H1 (cell line): ENCODE data around the gene ACSF3. TPM values are rescaled to one million over a fixed set of nuclear protein-coding genes. Genes with fewer than 3 reads are reported as not detected.

ENCODE experiments used
- CTCF ChIA-PET: fragments of 300-600 bp; sonication (Branson Sonifier 250); formaldehyde crosslinking; loops from one replicate; lab custom pipeline; 2021; ENCODE audit not compliant: partially characterized antibody; lab: Charles Lee
- POLR2A ChIA-PET: fragments of 300-600 bp; sonication (Branson Sonifier 250); formaldehyde crosslinking; loops from one replicate; lab custom pipeline; 2021; ENCODE audit warnings: inconsistent platforms; ENCODE audit not compliant: partially characterized antibody; lab: Charles Lee
- DNase-seq, 2 experiments: peaks; one replicate each; pipeline versions ENCODE4 v3.0.0 to v3.0.0-alpha.2; 2010 to 2022; ENCODE audit warnings: low spot score in 2 of 2, low read depth in 1 of 2, mixed read lengths in 1 of 2
- FAIRE-seq: peaks from 2 replicates; lab custom pipeline; 2011; peaks lifted over from hg19 to GRCh38; lab: Jason Lieb, UNC
- H2AFZ ChIP-seq: 2 replicates; pipeline ENCODE4 v1.8.1; 2012; ENCODE audit warnings: low read length, inconsistent platforms
- H2AK5ac ChIP-seq: 2 replicates; pipeline ENCODE4 v1.6.1; 2013; ENCODE audit warnings: low read depth, low read length
- H2BK120ac ChIP-seq: replicated peaks from 2 replicates; pipeline ENCODE3; 2013; ENCODE audit warnings: low read depth, low read length, inconsistent platforms
- H2BK12ac ChIP-seq: 2 replicates; pipeline ENCODE4 v1.6.1; 2013; ENCODE audit warnings: low read depth, low read length
- H2BK15ac ChIP-seq: 2 replicates; pipeline ENCODE4 v1.6.1; 2013; ENCODE audit warnings: low read length
- H2BK20ac ChIP-seq: 2 replicates; pipeline ENCODE4 v1.6.1; 2013; ENCODE audit warnings: low read length
- H2BK5ac ChIP-seq: 2 replicates; pipeline ENCODE4 v1.6.1; 2013; ENCODE audit warnings: low read depth, low read length
- H3K14ac ChIP-seq: 2 replicates; pipeline ENCODE4 v1.6.1; 2013; ENCODE audit warnings: inconsistent platforms; ENCODE audit not compliant: insufficient read length
- H3K18ac ChIP-seq: 2 replicates; pipeline ENCODE4 v1.6.1; 2013; ENCODE audit warnings: low read length; ENCODE audit errors: extremely low read depth
- H3K23ac ChIP-seq: 2 replicates; pipeline ENCODE4 v1.6.1; 2013; ENCODE audit warnings: inconsistent platforms; ENCODE audit not compliant: insufficient read length
- H3K23me2 ChIP-seq: 2 replicates; pipeline ENCODE4 v1.6.1; 2013; ENCODE audit warnings: low read depth, low read length
- H3K27ac ChIP-seq: 2 replicates; pipeline ENCODE4 v1.6.1; 2011; ENCODE audit warnings: low read depth, low read length, inconsistent platforms
- H3K27me3 ChIP-seq, 4 experiments: replicated peaks in 1 of 4; 1 replicate in 1 of 4; 2 replicates in 3 of 4; pipeline versions ENCODE4 v1.6.1 to v1.8.1; 2011 to 2013; ENCODE audit warnings: low read length in 3 of 4, mild to moderate bottlenecking in 3 of 4, inconsistent platforms in 2 of 4, mixed read lengths in 2 of 4, moderate library complexity in 1 of 4; ENCODE audit not compliant: control insufficient read depth in 3 of 4, insufficient read depth in 3 of 4; ENCODE audit errors: extremely low read depth in 1 of 4
- H3K36me3 ChIP-seq, 4 experiments: 2 replicates each; pipeline versions ENCODE4 v1.6.1 to v1.8.1; 2011 to 2013; ENCODE audit warnings: mild to moderate bottlenecking in 4 of 4, low read length in 3 of 4, moderate library complexity in 2 of 4, control low read depth in 1 of 4, inconsistent platforms in 1 of 4; ENCODE audit not compliant: insufficient read depth in 4 of 4, control insufficient read depth in 2 of 4
- H3K4ac ChIP-seq: replicated peaks from 2 replicates; pipeline ENCODE3; 2013; ENCODE audit warnings: low read length, low read depth, mixed read lengths, inconsistent platforms; ENCODE audit not compliant: insufficient read length
- H3K4me1 ChIP-seq, 4 experiments: replicated peaks in 1 of 4; 1 replicate in 1 of 4; 2 replicates in 3 of 4; pipeline versions ENCODE4 v1.6.1 to v1.8.1; 2011 to 2013; ENCODE audit warnings: low read length in 3 of 4, inconsistent platforms in 2 of 4, mixed read lengths in 1 of 4; ENCODE audit not compliant: insufficient read depth in 4 of 4, control insufficient read depth in 3 of 4
- H3K4me2 ChIP-seq, 2 experiments: 2 replicates each; pipeline versions ENCODE4 v1.6.1 to v1.8.1; 2011 to 2013; ENCODE audit warnings: low read depth in 2 of 2, low read length in 2 of 2, control low read depth in 1 of 2, inconsistent platforms in 1 of 2, mild to moderate bottlenecking in 1 of 2; ENCODE audit not compliant: insufficient read depth in 1 of 2
- H3K4me3 ChIP-seq, 4 experiments: fragments of 200-600, 300-600 bp in 1 of 4; sonication (generic), shearing (Covaris generic), sonication (Bioruptor Twin) in 1 of 4; 2 replicates each; pipeline versions ENCODE4 v1.5.1 to v1.8.1; 2011 to 2016; ENCODE audit warnings: low read length in 4 of 4, low read depth in 3 of 4, control low read depth in 2 of 4, inconsistent platforms in 2 of 4, mild to moderate bottlenecking in 2 of 4, mixed read lengths in 1 of 4, moderate library complexity in 1 of 4; ENCODE audit not compliant: insufficient read depth in 2 of 4; ENCODE audit errors: extremely low read depth in 1 of 4
- H3K56ac ChIP-seq: replicated peaks from 2 replicates; pipeline ENCODE3; 2013; ENCODE audit warnings: low read depth, mild to moderate bottlenecking, mixed read lengths, low read length, inconsistent platforms; ENCODE audit not compliant: insufficient read length
- H3K79me1 ChIP-seq: 2 replicates; pipeline ENCODE4 v1.6.1; 2013; ENCODE audit warnings: low read depth, low read length, control low read depth
- H3K79me2 ChIP-seq, 2 experiments: 2 replicates each; pipeline versions ENCODE4 v1.6.1 to v1.8.1; 2012 to 2013; ENCODE audit warnings: low read length in 2 of 2, mild to moderate bottlenecking in 2 of 2, inconsistent platforms in 1 of 2; ENCODE audit not compliant: insufficient read depth in 2 of 2, control insufficient read depth in 1 of 2
- H3K9ac ChIP-seq, 4 experiments: replicated peaks in 1 of 4; 1 replicate in 1 of 4; 2 replicates in 3 of 4; pipeline versions ENCODE4 v1.6.1 to v1.8.1; 2011 to 2013; ENCODE audit warnings: low read depth in 3 of 4, low read length in 3 of 4, control low read depth in 2 of 4, mild to moderate bottlenecking in 2 of 4, moderate library complexity in 2 of 4, inconsistent platforms in 1 of 4; ENCODE audit errors: extremely low read depth in 1 of 4
- H3K9me3 ChIP-seq, 2 experiments: 2 replicates each; pipeline versions ENCODE4 v1.6.1 to v1.8.1; 2012 to 2013; ENCODE audit warnings: mild to moderate bottlenecking in 2 of 2, moderate library complexity in 2 of 2, control low read depth in 1 of 2, inconsistent platforms in 1 of 2, low read depth in 1 of 2, low read length in 1 of 2, mixed read lengths in 1 of 2; ENCODE audit not compliant: insufficient read depth in 2 of 2
- H4K20me1 ChIP-seq, 2 experiments: replicated peaks in 1 of 2; 2 replicates each; pipeline versions ENCODE3 to v1.8.1; 2011 to 2013; ENCODE audit warnings: inconsistent platforms in 2 of 2, low read length in 2 of 2, mild to moderate bottlenecking in 1 of 2; ENCODE audit not compliant: insufficient read depth in 2 of 2, control insufficient read depth in 1 of 2
- H4K5ac ChIP-seq: 2 replicates; pipeline ENCODE4 v1.6.1; 2013; ENCODE audit warnings: low read length, low read depth, mixed read lengths, inconsistent platforms; ENCODE audit not compliant: insufficient read length
- H4K8ac ChIP-seq: 2 replicates; pipeline ENCODE4 v1.8.0; 2013; ENCODE audit warnings: mild to moderate bottlenecking, moderate library complexity, low read length, inconsistent platforms; ENCODE audit not compliant: insufficient read depth; ENCODE audit errors: extremely low read depth
- H4K91ac ChIP-seq: replicated peaks from 2 replicates; pipeline ENCODE3; 2013; ENCODE audit warnings: low read length, mixed read lengths, inconsistent platforms; ENCODE audit not compliant: insufficient read length
- ASH2L ChIP-seq: fragments of 200-600, 300-600 bp; sonication (generic); IDR thresholded peaks from one replicate; pipeline ENCODE4 v1.7.1; 2017; ENCODE audit warnings: low read length
- BRCA1 ChIP-seq: IDR thresholded peaks from 2 replicates; pipeline ENCODE4 v1.6.1; 2012; ENCODE audit warnings: low read depth, low read length, improper control_type of control experiment
- CTCF ChIP-seq, 3 experiments: IDR thresholded peaks; 1 replicate in 2 of 3; 2 replicates in 1 of 3; pipeline versions ENCODE4 v1.5.1 to v1.6.1; 2011; ENCODE audit warnings: low read length in 3 of 3, mild to moderate bottlenecking in 3 of 3, inconsistent platforms in 2 of 3, low read depth in 1 of 3, moderate library complexity in 1 of 3; ENCODE audit not compliant: insufficient read depth in 1 of 3; ENCODE audit errors: control extremely low read depth in 1 of 3
- E2F6 ChIP-seq: IDR thresholded peaks from 2 replicates; pipeline ENCODE4 v1.6.1; 2012; ENCODE audit warnings: inconsistent platforms
- EZH2 ChIP-seq: fragments of 200-600 bp; sonication (generic); IDR thresholded peaks from 2 replicates; pipeline ENCODE4 v1.7.1; 2012; ENCODE audit warnings: low read depth, mild to moderate bottlenecking, moderate library complexity, low read length, inconsistent platforms; ENCODE audit not compliant: severe bottlenecking
- NRF1 ChIP-seq: IDR thresholded peaks from 2 replicates; pipeline ENCODE4 v1.6.1; 2011; ENCODE audit warnings: mild to moderate bottlenecking, low read depth, low read length, improper control_type of control experiment
- POLR2AphosphoS5 ChIP-seq: IDR thresholded peaks from 2 replicates; pipeline ENCODE4 v1.6.1; 2011; ENCODE audit warnings: low read depth, low read length
- SIX5 ChIP-seq: IDR thresholded peaks from 2 replicates; pipeline ENCODE4 v1.6.1; 2011; ENCODE audit warnings: mild to moderate bottlenecking, low read depth, low read length
- SP4 ChIP-seq: IDR thresholded peaks from 2 replicates; pipeline ENCODE4 v1.6.1; 2012; ENCODE audit warnings: low read length, inconsistent platforms
- TEAD4 ChIP-seq: IDR thresholded peaks from 2 replicates; pipeline ENCODE4 v1.6.1; 2012; ENCODE audit warnings: low read depth, low read length, inconsistent platforms, mixed read lengths
- WGBS, 2 experiments: shearing (Covaris generic) in 1 of 2; methylation state at CpG; one replicate each; pipeline versions ENCODE4 v1.1.6 to v1.1.7; 2013 to 2015; ENCODE audit warnings: low lambda C conversion rate in 2 of 2, mixed read lengths in 2 of 2, inconsistent platforms in 1 of 2, low coverage in 1 of 2, missing lambda C conversion rate in 1 of 2; ENCODE audit not compliant: insufficient replicate concordance in 2 of 2, insufficient coverage in 1 of 2, insufficient read length in 1 of 2; ENCODE audit errors: extremely low coverage in 1 of 2, missing lambda C conversion rate in 1 of 2; 5-methylcytosine and 5-hydroxymethylcytosine counted together
- polyA plus RNA-seq, 7 experiments: library from polyadenylated mRNA; depleted of rRNA in 3 of 7; stranded (reverse) in 5 of 7; unstranded in 2 of 7; fragments of >200 nt in 5 of 7; fragments of 200-250 nt in 2 of 7; gene quantifications; 1 replicate in 5 of 7; 2 replicates in 1 of 7; 4 replicates in 1 of 7; pipeline versions ENCODE4 v1.2.1 to v1.2.3, GENCODE V29; 2011 to 2013; ENCODE audit warnings: missing spikeins in 2 of 7, mixed read lengths in 2 of 7
- total RNA-seq: library from RNA; stranded (reverse); fragmentation: NEBNext Ultra II Directional; extraction: Animal tissue kit (Norgen Biotek cat#: 25700); gene quantifications from 2 replicates; pipeline ENCODE4 v1.2.1, GENCODE V29; 2021

Gene ACSF3
- total and polyA plus RNA-seq, 2 of the 8 experiments (the other 6 are each of a cell fraction or from before 2014, with no cell fraction given), result 15.6 to 22.9 TPM

- Histone ChIP-seq H3K23ac (no peak overlapping the region), H2BK15ac (no peak overlapping the region), H3K79me1 (no peaks in the 10 kb centered on the region), H2AK5ac (no peak overlapping the region), H3K4me2 (no peak overlapping the region), H3K27ac (no peak overlapping the region), H4K20me1 (peaks cover 0 to 4% of the 10 kb centered on the region in 2 experiments), H3K56ac (no peak overlapping the region), H4K8ac (no peak overlapping the region; the same call in 1 of the 2 replicates), H2BK120ac (no peak overlapping the region), H3K27me3 (peaks cover 0 to 3% (median 1%) of the 10 kb centered on the region in 4 experiments; a peak in 2 of 7 replicates), H2BK20ac (no peak overlapping the region), H3K4me1 (peaks cover 0 to 3% (median 0%) of the 10 kb centered on the region in 4 experiments; a peak in 2 of 7 replicates), H3K18ac (no peak overlapping the region), H3K79me2 (no peaks in the 10 kb centered on the region), H3K4me3 (no peak overlapping the region), H2BK5ac (peak overlapping the region; percentile 52; the same call in 1 of the 2 replicates), H3K14ac (no peak overlapping the region), H3K9ac (no peak overlapping the region), H2BK12ac (no peak overlapping the region), H3K9me3 (no peaks in the 10 kb centered on the region), H3K4ac (no peak overlapping the region), H3K36me3 (peaks cover 0 to 3% (median under 1%) of the 10 kb centered on the region in 4 experiments; a peak in 3 of 8 replicates), H4K91ac (no peak overlapping the region), H3K23me2 (no peaks in the 10 kb centered on the region), H2AFZ (no peak overlapping the region), H4K5ac (no peak overlapping the region)
- ChIA-PET POLR2A (no interaction called here), CTCF (interaction anchor here (0.8 to 1.5 kb wide), 2 partner anchors 10 to 59 kb away, joined by 3 read pairs; no protein-coding TSS in a partner anchor)
- FAIRE-seq (no peak), DNase-seq (no peak)
- 91% methylated on average over 18 of the region's 18 CpGs; no CpG with 5 or more reads in 1 of the 2 experiments for WGBS, 2 experiments
- TF ChIP-seq E2F6, result no peak
- no peak for TF ChIP-seq SIX5
- no peak for TF ChIP-seq POLR2AphosphoS5
- TF ChIP-seq ASH2L, result no peak
- TF ChIP-seq EZH2, result no peak
- no peak for TF ChIP-seq SP4
- no peak for TF ChIP-seq TEAD4
- TF ChIP-seq CTCF (IDR thresholded peaks at IDR 0.05; ENCODE audit: control extremely low read depth in 1 of 3, insufficient read depth in 1 of 3, low read depth in 1 of 3, low read length in 3 of 3), result no peak
- no peak for TF ChIP-seq NRF1
- TF ChIP-seq BRCA1, result no peak
These were observed 56.6 kb downstream of the ACSF3 start for GRCh38 chr16:89150090-89150835.
